Panc1 (cell line): ENCODE data around the gene ACSL6. TPM values are rescaled to one million over a fixed set of nuclear protein-coding genes. Genes with fewer than 3 reads are reported as not detected.

Experiments
- ATAC-seq: fragments of 200-7000 bp; cut with Tn5 transposase; 2 replicates; pipeline ENCODE4 v1.9.1; 2020; ENCODE audit warnings: mild to moderate bottlenecking, moderate library complexity
- BruUV-seq: library from RNA; stranded (reverse); fragments of 400-500 nt; replicated peaks from 2 replicates; lab custom pipeline; 2021; lab: Mats Ljungman, UMichigan
- CTCF ChIA-PET: fragments of 300-600 bp; sonication (Branson Sonifier 250); formaldehyde crosslinking; loops from one replicate; lab custom pipeline; 2022; ENCODE audit warnings: antibody characterized with exemption; lab: Charles Lee
- POLR2A ChIA-PET: fragments of 300-600 bp; sonication (Branson Sonifier 250); formaldehyde crosslinking; loops from one replicate; lab custom pipeline; 2022; ENCODE audit warnings: antibody characterized with exemption; lab: Charles Lee
- DNase-seq: peaks from one replicate; pipeline ENCODE4 v3.0.0-alpha.2; 2010; ENCODE audit warnings: low read depth, low spot score
- H3K27ac ChIP-seq: 2 replicates; pipeline ENCODE4 v1.5.1; 2011; ENCODE audit warnings: mild to moderate bottlenecking, low read length, inconsistent platforms
- H3K27me3 ChIP-seq: fragments of 200-500 bp; sonication (Bioruptor generic); 2 replicates; pipeline ENCODE4 v1.6.0; 2014; ENCODE audit warnings: low read length, inconsistent platforms; ENCODE audit not compliant: control insufficient read depth, insufficient read depth
- H3K36me3 ChIP-seq: fragments of 200-500 bp; sonication (Bioruptor generic); 2 replicates; pipeline ENCODE4 v1.5.1; 2014; ENCODE audit warnings: inconsistent platforms, mild to moderate bottlenecking, low read length, moderate library complexity; ENCODE audit not compliant: control insufficient read depth, insufficient read depth
- H3K4me1 ChIP-seq: 2 replicates; pipeline ENCODE4 v1.5.1; 2011; ENCODE audit warnings: inconsistent platforms, mild to moderate bottlenecking, low read length, moderate library complexity; ENCODE audit not compliant: control insufficient read depth, insufficient read depth
- H3K4me3 ChIP-seq, 2 experiments: 2 replicates each; pipeline ENCODE4 v1.5.1; 2011 to 2012; ENCODE audit warnings: low read depth in 2 of 2, low read length in 2 of 2, mild to moderate bottlenecking in 2 of 2, inconsistent platforms in 1 of 2, moderate library complexity in 1 of 2
- H3K9me3 ChIP-seq: fragments of 200-500 bp; sonication (Bioruptor generic); 2 replicates; pipeline ENCODE4 v1.5.1; 2014; ENCODE audit warnings: low read depth, mild to moderate bottlenecking, inconsistent platforms, low read length, moderate library complexity; ENCODE audit not compliant: control insufficient read depth, insufficient read depth
- POLR2AphosphoS5 ChIP-seq: IDR thresholded peaks from 2 replicates; pipeline ENCODE4 v1.6.1; 2012; ENCODE audit warnings: mild to moderate bottlenecking, low read depth, low read length, moderate library complexity
- SIN3A ChIP-seq: IDR thresholded peaks from 2 replicates; pipeline ENCODE4 v1.6.1; 2012; ENCODE audit warnings: low read depth, mild to moderate bottlenecking, low read length, moderate library complexity, borderline replicate concordance; ENCODE audit not compliant: insufficient read depth
- TCF7L2 ChIP-seq: IDR thresholded peaks from 2 replicates; pipeline ENCODE4 v1.6.1; 2011; ENCODE audit warnings: mild to moderate bottlenecking, low read depth, low read length, inconsistent platforms
- in situ Hi-C: cut with HindIII; loops from 2 replicates; pipeline ENCODE4 v1.10.0; 2016; ENCODE audit warnings: low sequenced_read_pairs, low pct_unique_long_range_greater_than_20kb
- intact Hi-C: fragments of 100-400 bp; cut with micrococcal nuclease; formaldehyde crosslinking; loops from one replicate; pipeline ENCODE4 v1.10.0; 2022; ENCODE audit not compliant: unreplicated experiment
- total RNA-seq: library from RNA; stranded (reverse); gene quantifications from one replicate; pipeline ENCODE4 v1.2.1, GENCODE V29; 2021; ENCODE audit not compliant: unreplicated experiment
- TF ChIP-seq, protein P1 (sequence below), 2 experiments: IDR thresholded peaks; 2 replicates each; pipeline ENCODE4 v1.6.1; 2011 to 2012; ENCODE audit warnings: low read depth in 2 of 2, control low read depth in 1 of 2, low read length in 1 of 2, mild to moderate bottlenecking in 1 of 2, moderate library complexity in 1 of 2; ENCODE audit not compliant: insufficient read depth in 1 of 2
- TF ChIP-seq, protein P2 (sequence below): fragments of 450-650 bp; IDR thresholded peaks from 2 replicates; pipeline ENCODE4 v1.5.1; 2017; ENCODE audit warnings: mild to moderate bottlenecking

ACSL6 gene
- total RNA-seq, 1 experiment from 2014 or later, result 0.18 TPM

DNA sequence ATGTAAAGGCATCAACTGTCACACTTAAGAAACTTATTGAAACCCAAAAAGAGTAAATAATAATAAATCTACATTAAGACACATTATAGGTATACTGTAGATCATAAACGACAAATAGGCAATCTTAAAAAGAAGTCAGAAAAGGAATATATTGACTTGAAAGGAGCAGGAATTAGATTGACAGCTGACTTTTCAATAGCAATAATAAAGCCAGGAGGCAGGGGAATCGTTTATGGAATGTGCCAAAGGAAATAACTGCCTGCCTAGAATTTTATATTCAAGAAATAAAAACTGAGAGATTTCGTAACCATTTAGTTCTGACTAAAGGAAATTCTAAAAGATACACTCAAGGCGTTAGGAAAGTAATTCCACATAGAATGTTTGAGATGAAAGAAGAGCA is 21.7 kb upstream of the ACSL6 start:
- ATAC-seq (no peak), DNase-seq (no peak)
- Histone ChIP-seq H3K27me3 (peaks cover 20% of the 10 kb centered on the region), H3K9me3 (no peaks in the 10 kb centered on the region), H3K4me3 (no peak overlapping the region), H3K27ac (no peak overlapping the region), H3K36me3 (no peaks in the 10 kb centered on the region), H3K4me1 (no peaks in the 10 kb centered on the region)
- intact Hi-C loops (no loop called here), in situ Hi-C loops (no loop called here)
- BruUV-seq, result no TSS peak
- ChIA-PET CTCF (no interaction called here), POLR2A (no interaction called here)
- TF ChIP-seq POLR2AphosphoS5 (no peak), SIN3A (no peak), TCF7L2 (no peak)
- TF ChIP-seq, protein P1, sequence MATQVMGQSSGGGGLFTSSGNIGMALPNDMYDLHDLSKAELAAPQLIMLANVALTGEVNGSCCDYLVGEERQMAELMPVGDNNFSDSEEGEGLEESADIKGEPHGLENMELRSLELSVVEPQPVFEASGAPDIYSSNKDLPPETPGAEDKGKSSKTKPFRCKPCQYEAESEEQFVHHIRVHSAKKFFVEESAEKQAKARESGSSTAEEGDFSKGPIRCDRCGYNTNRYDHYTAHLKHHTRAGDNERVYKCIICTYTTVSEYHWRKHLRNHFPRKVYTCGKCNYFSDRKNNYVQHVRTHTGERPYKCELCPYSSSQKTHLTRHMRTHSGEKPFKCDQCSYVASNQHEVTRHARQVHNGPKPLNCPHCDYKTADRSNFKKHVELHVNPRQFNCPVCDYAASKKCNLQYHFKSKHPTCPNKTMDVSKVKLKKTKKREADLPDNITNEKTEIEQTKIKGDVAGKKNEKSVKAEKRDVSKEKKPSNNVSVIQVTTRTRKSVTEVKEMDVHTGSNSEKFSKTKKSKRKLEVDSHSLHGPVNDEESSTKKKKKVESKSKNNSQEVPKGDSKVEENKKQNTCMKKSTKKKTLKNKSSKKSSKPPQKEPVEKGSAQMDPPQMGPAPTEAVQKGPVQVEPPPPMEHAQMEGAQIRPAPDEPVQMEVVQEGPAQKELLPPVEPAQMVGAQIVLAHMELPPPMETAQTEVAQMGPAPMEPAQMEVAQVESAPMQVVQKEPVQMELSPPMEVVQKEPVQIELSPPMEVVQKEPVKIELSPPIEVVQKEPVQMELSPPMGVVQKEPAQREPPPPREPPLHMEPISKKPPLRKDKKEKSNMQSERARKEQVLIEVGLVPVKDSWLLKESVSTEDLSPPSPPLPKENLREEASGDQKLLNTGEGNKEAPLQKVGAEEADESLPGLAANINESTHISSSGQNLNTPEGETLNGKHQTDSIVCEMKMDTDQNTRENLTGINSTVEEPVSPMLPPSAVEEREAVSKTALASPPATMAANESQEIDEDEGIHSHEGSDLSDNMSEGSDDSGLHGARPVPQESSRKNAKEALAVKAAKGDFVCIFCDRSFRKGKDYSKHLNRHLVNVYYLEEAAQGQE (IDR thresholded peaks at IDR 0.05; ENCODE audit: insufficient read depth in 1 of 2, low read depth in 2 of 2, low read length in 1 of 2), result no peak
- TF ChIP-seq, protein P2, sequence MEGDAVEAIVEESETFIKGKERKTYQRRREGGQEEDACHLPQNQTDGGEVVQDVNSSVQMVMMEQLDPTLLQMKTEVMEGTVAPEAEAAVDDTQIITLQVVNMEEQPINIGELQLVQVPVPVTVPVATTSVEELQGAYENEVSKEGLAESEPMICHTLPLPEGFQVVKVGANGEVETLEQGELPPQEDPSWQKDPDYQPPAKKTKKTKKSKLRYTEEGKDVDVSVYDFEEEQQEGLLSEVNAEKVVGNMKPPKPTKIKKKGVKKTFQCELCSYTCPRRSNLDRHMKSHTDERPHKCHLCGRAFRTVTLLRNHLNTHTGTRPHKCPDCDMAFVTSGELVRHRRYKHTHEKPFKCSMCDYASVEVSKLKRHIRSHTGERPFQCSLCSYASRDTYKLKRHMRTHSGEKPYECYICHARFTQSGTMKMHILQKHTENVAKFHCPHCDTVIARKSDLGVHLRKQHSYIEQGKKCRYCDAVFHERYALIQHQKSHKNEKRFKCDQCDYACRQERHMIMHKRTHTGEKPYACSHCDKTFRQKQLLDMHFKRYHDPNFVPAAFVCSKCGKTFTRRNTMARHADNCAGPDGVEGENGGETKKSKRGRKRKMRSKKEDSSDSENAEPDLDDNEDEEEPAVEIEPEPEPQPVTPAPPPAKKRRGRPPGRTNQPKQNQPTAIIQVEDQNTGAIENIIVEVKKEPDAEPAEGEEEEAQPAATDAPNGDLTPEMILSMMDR, result no peak

- H3K4me1 ChIP-seq, result no peaks in the 10 kb centered on the region
- ATAC-seq, result no peak
- H3K36me3 ChIP-seq, result no peaks in the 10 kb centered on the region
- intact Hi-C loops, result no loop called here
- H3K9me3 ChIP-seq, result no peaks in the 10 kb centered on the region
- in situ Hi-C loops, result no loop called here
- H3K27ac ChIP-seq, result no peak overlapping the region
- no TSS peak for BruUV-seq
- TF ChIP-seq, protein P1 (IDR thresholded peaks at IDR 0.05; ENCODE audit: insufficient read depth in 1 of 2, low read depth in 2 of 2, low read length in 1 of 2), result no peak
- TF ChIP-seq TCF7L2, result no peak
- TF ChIP-seq SIN3A, result no peak
- TF ChIP-seq, protein P2, result no peak
- TF ChIP-seq POLR2AphosphoS5, result no peak
- no peak overlapping the region for H3K4me3 ChIP-seq
- CTCF ChIA-PET, result no interaction called here
- POLR2A ChIA-PET, result no interaction called here
- DNase-seq, result no peak
- H3K27me3 ChIP-seq, result peaks cover 20% of the 10 kb centered on the region
These were observed 20.7 kb upstream of the ACSL6 start for GRCh38 chr5:132032196-132032595.
